Peyer's patch (tissue), 4 donors: ENCODE measurements around the gene SOX6.

ENCODE experiments used
- POLR2A ChIP-seq, 2 donors: fragments of 450-650 bp; IDR thresholded peaks; one replicate each; pipeline ENCODE4 v1.5.1; 2017; ENCODE audit warnings: antibody characterized with exemption in 2 of 2, mild to moderate bottlenecking in 2 of 2, moderate library complexity in 2 of 2
- TF ChIP-seq, protein P1 (sequence below), 6 experiments: fragments of 450-650 bp in 4 of 6; fragments of 200-600 bp in 2 of 6; sonication (generic) in 1 of 6; IDR thresholded peaks; one replicate each; pipeline ENCODE4 v1.5.1; 2017 to 2019; ENCODE audit warnings: antibody characterized with exemption in 6 of 6, mild to moderate bottlenecking in 3 of 6, moderate library complexity in 1 of 6

DNA sequence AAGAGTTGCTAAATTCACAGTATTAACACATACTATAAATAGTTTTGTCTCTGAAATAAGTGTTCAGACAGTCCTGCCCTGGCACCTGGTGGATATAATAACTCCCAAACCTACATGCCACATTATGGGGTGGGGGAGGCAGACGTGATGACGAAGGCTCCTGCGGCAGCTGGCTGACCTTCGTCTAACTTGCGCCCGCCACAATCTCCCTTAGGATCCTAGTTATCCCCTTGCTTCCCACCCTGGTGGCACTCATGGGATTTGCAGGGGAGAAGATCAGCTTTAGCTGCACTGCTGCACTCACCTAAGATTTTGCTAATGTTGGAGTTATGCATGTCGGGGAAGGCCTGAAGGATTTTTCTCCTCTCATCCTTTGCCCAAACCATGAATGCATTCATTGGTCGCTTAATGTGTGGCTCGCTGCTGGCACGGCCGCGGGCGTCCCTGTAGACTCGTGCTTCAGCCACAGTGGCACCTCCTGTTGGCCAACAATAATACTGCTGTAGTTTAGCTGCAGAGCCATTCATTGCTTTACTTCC, 367.6 kb downstream of the SOX6 start:
- TF ChIP-seq, protein P1, sequence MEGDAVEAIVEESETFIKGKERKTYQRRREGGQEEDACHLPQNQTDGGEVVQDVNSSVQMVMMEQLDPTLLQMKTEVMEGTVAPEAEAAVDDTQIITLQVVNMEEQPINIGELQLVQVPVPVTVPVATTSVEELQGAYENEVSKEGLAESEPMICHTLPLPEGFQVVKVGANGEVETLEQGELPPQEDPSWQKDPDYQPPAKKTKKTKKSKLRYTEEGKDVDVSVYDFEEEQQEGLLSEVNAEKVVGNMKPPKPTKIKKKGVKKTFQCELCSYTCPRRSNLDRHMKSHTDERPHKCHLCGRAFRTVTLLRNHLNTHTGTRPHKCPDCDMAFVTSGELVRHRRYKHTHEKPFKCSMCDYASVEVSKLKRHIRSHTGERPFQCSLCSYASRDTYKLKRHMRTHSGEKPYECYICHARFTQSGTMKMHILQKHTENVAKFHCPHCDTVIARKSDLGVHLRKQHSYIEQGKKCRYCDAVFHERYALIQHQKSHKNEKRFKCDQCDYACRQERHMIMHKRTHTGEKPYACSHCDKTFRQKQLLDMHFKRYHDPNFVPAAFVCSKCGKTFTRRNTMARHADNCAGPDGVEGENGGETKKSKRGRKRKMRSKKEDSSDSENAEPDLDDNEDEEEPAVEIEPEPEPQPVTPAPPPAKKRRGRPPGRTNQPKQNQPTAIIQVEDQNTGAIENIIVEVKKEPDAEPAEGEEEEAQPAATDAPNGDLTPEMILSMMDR (IDR thresholded peaks at IDR 0.05), result no peak
- TF ChIP-seq POLR2A (IDR thresholded peaks at IDR 0.05), result no peak
